ENCODE measurements around the gene NAV3.

- TF ChIP-seq, protein P1, sequence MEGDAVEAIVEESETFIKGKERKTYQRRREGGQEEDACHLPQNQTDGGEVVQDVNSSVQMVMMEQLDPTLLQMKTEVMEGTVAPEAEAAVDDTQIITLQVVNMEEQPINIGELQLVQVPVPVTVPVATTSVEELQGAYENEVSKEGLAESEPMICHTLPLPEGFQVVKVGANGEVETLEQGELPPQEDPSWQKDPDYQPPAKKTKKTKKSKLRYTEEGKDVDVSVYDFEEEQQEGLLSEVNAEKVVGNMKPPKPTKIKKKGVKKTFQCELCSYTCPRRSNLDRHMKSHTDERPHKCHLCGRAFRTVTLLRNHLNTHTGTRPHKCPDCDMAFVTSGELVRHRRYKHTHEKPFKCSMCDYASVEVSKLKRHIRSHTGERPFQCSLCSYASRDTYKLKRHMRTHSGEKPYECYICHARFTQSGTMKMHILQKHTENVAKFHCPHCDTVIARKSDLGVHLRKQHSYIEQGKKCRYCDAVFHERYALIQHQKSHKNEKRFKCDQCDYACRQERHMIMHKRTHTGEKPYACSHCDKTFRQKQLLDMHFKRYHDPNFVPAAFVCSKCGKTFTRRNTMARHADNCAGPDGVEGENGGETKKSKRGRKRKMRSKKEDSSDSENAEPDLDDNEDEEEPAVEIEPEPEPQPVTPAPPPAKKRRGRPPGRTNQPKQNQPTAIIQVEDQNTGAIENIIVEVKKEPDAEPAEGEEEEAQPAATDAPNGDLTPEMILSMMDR (IDR thresholded peaks at IDR 0.05): no peak
- TF ChIP-seq EZH2phosphoT487 (IDR thresholded peaks at IDR 0.05) (no peak), EZH2 (IDR thresholded peaks at IDR 0.05) (no peak)
Measured at GRCh38 chr12:77786675-77787074, 44.0 kb upstream of the NAV3 start.

Measured in neural progenitor cell (in vitro differentiated cells).